Panc1 (cell line): Measurements from ENCODE around the gene MTREX.

Experiments used
- CTCF ChIP-seq: fragments of 450-650 bp; IDR thresholded peaks from 2 replicates; pipeline ENCODE4 v1.5.1; 2017; ENCODE audit warnings: mild to moderate bottlenecking
- POLR2AphosphoS5 ChIP-seq: IDR thresholded peaks from 2 replicates; pipeline ENCODE4 v1.6.1; 2012; ENCODE audit warnings: mild to moderate bottlenecking, low read depth, low read length, moderate library complexity
- REST ChIP-seq, 2 experiments: IDR thresholded peaks; 2 replicates each; pipeline ENCODE4 v1.6.1; 2011 to 2012; ENCODE audit warnings: low read depth in 2 of 2, control low read depth in 1 of 2, low read length in 1 of 2, mild to moderate bottlenecking in 1 of 2, moderate library complexity in 1 of 2; ENCODE audit not compliant: insufficient read depth in 1 of 2
- SIN3A ChIP-seq: IDR thresholded peaks from 2 replicates; pipeline ENCODE4 v1.6.1; 2012; ENCODE audit warnings: low read depth, mild to moderate bottlenecking, low read length, moderate library complexity, borderline replicate concordance; ENCODE audit not compliant: insufficient read depth
- TCF7L2 ChIP-seq: IDR thresholded peaks from 2 replicates; pipeline ENCODE4 v1.6.1; 2011; ENCODE audit warnings: mild to moderate bottlenecking, low read depth, low read length, inconsistent platforms

- TF ChIP-seq SIN3A = no peak
- no peak for TF ChIP-seq CTCF
- TF ChIP-seq POLR2AphosphoS5 = no peak
- no peak for TF ChIP-seq TCF7L2
- no peak for TF ChIP-seq REST (IDR thresholded peaks at IDR 0.05; ENCODE audit: insufficient read depth in 1 of 2, low read depth in 2 of 2, low read length in 1 of 2)
Observed at GRCh38 chr5:55415071-55415470, 107.3 kb downstream of the MTREX start.
